ENCODE results near the gene RC3H1. TPM values are rescaled to one million over a fixed set of nuclear protein-coding genes. Genes with fewer than 3 reads are reported as not detected.
A peak's percentile ranks its signal among the peaks of the same experiment; 100 is the strongest.

The RC3H1 gene
- total and polyA plus RNA-seq, 2 of the 13 experiments (the other 11 are each of a cell fraction or from before 2014, with no cell fraction given) = 11.2 to 19.6 TPM

- TF ChIP-seq ZBTB2 (CRISPR knock-in tag; IDR thresholded peaks at IDR 0.05; ENCODE audit: low read depth) = 0 out of 2 replicates have a peak, but pooled peaks have one; percentile 71
- no peak for TF ChIP-seq MLLT10 (CRISPR knock-in tag; IDR thresholded peaks at IDR 0.05)
- peak; percentile 1; the same call in 1 of the 2 replicates for TF ChIP-seq ZFYVE20 (CRISPR knock-in tag; IDR thresholded peaks at IDR 0.05; ENCODE audit: borderline replicate concordance, low read depth)
- peak; percentile 67; the same call in 1 of the 2 replicates for TF ChIP-seq ZNF232 (CRISPR knock-in tag; IDR thresholded peaks at IDR 0.05; ENCODE audit: borderline replicate concordance)
- TF ChIP-seq ZSCAN25 (CRISPR knock-in tag; IDR thresholded peaks at IDR 0.05) = peak; percentile 76
- no peak for TF ChIP-seq ZFP36 (IDR thresholded peaks at IDR 0.05; ENCODE audit: borderline replicate concordance, low read depth, low read length, partially characterized antibody)
- peak; percentile 19; the same call in 1 of the 2 replicates for TF ChIP-seq NFYB (CRISPR knock-in tag; IDR thresholded peaks at IDR 0.05)
- TF ChIP-seq PHF20 (CRISPR knock-in tag; IDR thresholded peaks at IDR 0.05) = 0 out of 2 replicates have a peak, but pooled peaks have one; percentile 6
- TF ChIP-seq NCOA2 (CRISPR knock-in tag; IDR thresholded peaks at IDR 0.05) = peak; percentile 51; the same call in 1 of the 2 replicates
- 0 out of 2 replicates have a peak, but pooled peaks have one; percentile 8 for TF ChIP-seq ZNF180 (CRISPR knock-in tag; IDR thresholded peaks at IDR 0.05; ENCODE audit: borderline replicate concordance, low read depth)
- no peak for TF ChIP-seq ZNF3 (CRISPR knock-in tag; IDR thresholded peaks at IDR 0.05)
- peak; percentile 32; the same call in 1 of the 2 replicates for TF ChIP-seq ZNF605 (CRISPR knock-in tag; IDR thresholded peaks at IDR 0.05)
- TF ChIP-seq THRA (CRISPR knock-in tag; IDR thresholded peaks at IDR 0.05; ENCODE audit: borderline replicate concordance) = peak; percentile 38; the same call in 1 of the 2 replicates
- TF ChIP-seq HOMEZ (CRISPR knock-in tag; IDR thresholded peaks at IDR 0.05; ENCODE audit: low read depth) = peak; percentile 71; the same call in 1 of the 2 replicates
- no peak for TF ChIP-seq FOXK1 (CRISPR knock-in tag; IDR thresholded peaks at IDR 0.05; ENCODE audit: borderline replicate concordance, low read depth)
- TF ChIP-seq NFE2L2 (IDR thresholded peaks at IDR 0.05; ENCODE audit: low read length) = no peak
- TF ChIP-seq ZFP1 (CRISPR knock-in tag; IDR thresholded peaks at IDR 0.05) = no peak
- TF ChIP-seq ZBTB46 (CRISPR knock-in tag; IDR thresholded peaks at IDR 0.05; ENCODE audit: borderline replicate concordance) = no peak
- TF ChIP-seq ZFP41 (CRISPR knock-in tag; IDR thresholded peaks at IDR 0.05; ENCODE audit: borderline replicate concordance) = no peak
- no peak for TF ChIP-seq NCOA5 (CRISPR knock-in tag; IDR thresholded peaks at IDR 0.05)
- TF ChIP-seq ZNF207 (IDR thresholded peaks at IDR 0.05; ENCODE audit: borderline replicate concordance) = no peak
- TF ChIP-seq RFX3 (CRISPR knock-in tag; IDR thresholded peaks at IDR 0.05) = no peak
- 0 out of 2 replicates have a peak, but pooled peaks have one; percentile 58 for TF ChIP-seq ZBTB42 (CRISPR knock-in tag; IDR thresholded peaks at IDR 0.05)
Measured at GRCh38 chr1:174022080-174022975, at the start of gene RC3H1 (continued).

Measured in HepG2 (cell line).